H1 (cell line): ENCODE results near the gene CD46.

ENCODE experiments used
- BACH1 ChIP-seq: IDR thresholded peaks from 2 replicates; pipeline ENCODE4 v1.6.1; 2012; ENCODE audit warnings: low read length, improper control_type of control experiment
- HDAC2 ChIP-seq, 2 experiments: fragments of 300-600 bp in 1 of 2; sonication (generic) in 1 of 2; IDR thresholded peaks; 2 replicates each; pipeline ENCODE4 v1.6.1; 2011 to 2012; ENCODE audit warnings: low read depth in 2 of 2, low read length in 2 of 2, mild to moderate bottlenecking in 2 of 2, moderate library complexity in 2 of 2, borderline replicate concordance in 1 of 2, inconsistent platforms in 1 of 2
- POLR2A ChIP-seq, 2 experiments: IDR thresholded peaks; 1 replicate in 1 of 2; 2 replicates in 1 of 2; pipeline ENCODE4 v1.6.1; 2011; ENCODE audit warnings: low read depth in 2 of 2, low read length in 2 of 2, mild to moderate bottlenecking in 2 of 2; ENCODE audit errors: control extremely low read depth in 1 of 2
- POLR2AphosphoS5 ChIP-seq: IDR thresholded peaks from 2 replicates; pipeline ENCODE4 v1.6.1; 2011; ENCODE audit warnings: low read depth, low read length
- RAD21 ChIP-seq, 2 experiments: IDR thresholded peaks in 1 of 2; conservative IDR thresholded peaks in 1 of 2; 2 replicates each; pipeline ENCODE4 v1.6.1; 2011; ENCODE audit warnings: low read depth in 2 of 2, low read length in 2 of 2, improper control_type of control experiment in 1 of 2, inconsistent platforms in 1 of 2, mild to moderate bottlenecking in 1 of 2, moderate library complexity in 1 of 2
- RFX5 ChIP-seq: IDR thresholded peaks from 2 replicates; pipeline ENCODE4 v1.6.1; 2011; ENCODE audit warnings: low read depth, low read length, improper control_type of control experiment, borderline replicate concordance
- SP1 ChIP-seq: IDR thresholded peaks from 2 replicates; pipeline ENCODE4 v1.6.1; 2011; ENCODE audit warnings: low read depth, low read length
- TEAD4 ChIP-seq: IDR thresholded peaks from 2 replicates; pipeline ENCODE4 v1.6.1; 2012; ENCODE audit warnings: low read depth, low read length, inconsistent platforms, mixed read lengths
- TF ChIP-seq, protein P1 (sequence below): IDR thresholded peaks from 2 replicates; pipeline ENCODE4 v1.6.1; 2011; ENCODE audit warnings: low read length, improper control_type of control experiment
- TF ChIP-seq, protein P2 (sequence below), 3 experiments: IDR thresholded peaks; 1 replicate in 2 of 3; 2 replicates in 1 of 3; pipeline versions ENCODE4 v1.5.1 to v1.6.1; 2011; ENCODE audit warnings: low read length in 3 of 3, mild to moderate bottlenecking in 3 of 3, inconsistent platforms in 2 of 3, low read depth in 1 of 3, moderate library complexity in 1 of 3; ENCODE audit not compliant: insufficient read depth in 1 of 3; ENCODE audit errors: control extremely low read depth in 1 of 3
- TF ChIP-seq, protein P3 (sequence below): IDR thresholded peaks from 2 replicates; pipeline ENCODE4 v1.6.1; 2012; ENCODE audit warnings: low read length, inconsistent platforms

DNA sequence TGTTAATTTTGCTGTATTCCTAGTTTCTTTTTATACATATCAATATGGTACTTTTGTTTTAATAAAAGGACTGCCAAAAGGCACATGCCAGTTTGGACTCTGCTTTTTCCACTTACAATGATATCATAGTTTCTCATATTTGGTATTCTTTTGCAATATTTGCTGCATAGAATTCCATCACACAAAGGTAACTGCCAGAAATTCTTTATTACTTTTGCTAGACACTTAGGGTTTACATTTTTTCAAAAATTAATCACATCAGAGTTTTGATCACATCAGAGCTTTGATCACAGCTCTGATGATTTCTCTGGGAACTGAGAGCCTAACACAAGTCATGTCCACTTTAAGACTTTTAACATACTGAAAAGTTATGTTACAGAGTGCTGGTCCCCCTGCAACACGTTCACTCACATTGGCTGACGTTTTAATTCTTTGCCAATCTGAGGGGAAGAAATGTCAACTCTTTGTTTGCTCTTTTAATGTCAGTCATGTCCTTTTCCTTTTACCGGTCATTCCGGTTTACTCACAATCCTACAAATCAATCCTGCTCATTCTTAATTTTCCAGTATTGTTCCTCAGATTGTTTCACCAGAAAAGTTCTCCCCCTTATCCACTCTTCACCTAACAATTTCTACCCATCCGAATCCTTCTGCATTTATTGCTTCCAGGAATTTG, 1.1 kb upstream of the CD46 start:
- TF ChIP-seq, protein P1, sequence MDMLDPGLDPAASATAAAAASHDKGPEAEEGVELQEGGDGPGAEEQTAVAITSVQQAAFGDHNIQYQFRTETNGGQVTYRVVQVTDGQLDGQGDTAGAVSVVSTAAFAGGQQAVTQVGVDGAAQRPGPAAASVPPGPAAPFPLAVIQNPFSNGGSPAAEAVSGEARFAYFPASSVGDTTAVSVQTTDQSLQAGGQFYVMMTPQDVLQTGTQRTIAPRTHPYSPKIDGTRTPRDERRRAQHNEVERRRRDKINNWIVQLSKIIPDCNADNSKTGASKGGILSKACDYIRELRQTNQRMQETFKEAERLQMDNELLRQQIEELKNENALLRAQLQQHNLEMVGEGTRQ, result no peak
- TF ChIP-seq RAD21 (IDR thresholded peaks at IDR 0.05 in 1 of 2, conservative IDR thresholded peaks at IDR 0.05 in 1 of 2; ENCODE audit: low read depth in 2 of 2, low read length in 2 of 2) (no peak), BACH1 (no peak), POLR2A (IDR thresholded peaks at IDR 0.05; ENCODE audit: control extremely low read depth in 1 of 2, low read depth in 2 of 2, low read length in 2 of 2) (no peak), RFX5 (no peak), SP1 (no peak), TEAD4 (no peak), POLR2AphosphoS5 (no peak), HDAC2 (IDR thresholded peaks at IDR 0.05; ENCODE audit: borderline replicate concordance in 1 of 2, low read depth in 2 of 2, low read length in 2 of 2) (no peak)
- TF ChIP-seq, protein P2, sequence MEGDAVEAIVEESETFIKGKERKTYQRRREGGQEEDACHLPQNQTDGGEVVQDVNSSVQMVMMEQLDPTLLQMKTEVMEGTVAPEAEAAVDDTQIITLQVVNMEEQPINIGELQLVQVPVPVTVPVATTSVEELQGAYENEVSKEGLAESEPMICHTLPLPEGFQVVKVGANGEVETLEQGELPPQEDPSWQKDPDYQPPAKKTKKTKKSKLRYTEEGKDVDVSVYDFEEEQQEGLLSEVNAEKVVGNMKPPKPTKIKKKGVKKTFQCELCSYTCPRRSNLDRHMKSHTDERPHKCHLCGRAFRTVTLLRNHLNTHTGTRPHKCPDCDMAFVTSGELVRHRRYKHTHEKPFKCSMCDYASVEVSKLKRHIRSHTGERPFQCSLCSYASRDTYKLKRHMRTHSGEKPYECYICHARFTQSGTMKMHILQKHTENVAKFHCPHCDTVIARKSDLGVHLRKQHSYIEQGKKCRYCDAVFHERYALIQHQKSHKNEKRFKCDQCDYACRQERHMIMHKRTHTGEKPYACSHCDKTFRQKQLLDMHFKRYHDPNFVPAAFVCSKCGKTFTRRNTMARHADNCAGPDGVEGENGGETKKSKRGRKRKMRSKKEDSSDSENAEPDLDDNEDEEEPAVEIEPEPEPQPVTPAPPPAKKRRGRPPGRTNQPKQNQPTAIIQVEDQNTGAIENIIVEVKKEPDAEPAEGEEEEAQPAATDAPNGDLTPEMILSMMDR (IDR thresholded peaks at IDR 0.05; ENCODE audit: control extremely low read depth in 1 of 3, insufficient read depth in 1 of 3, low read depth in 1 of 3, low read length in 3 of 3), result no peak
- TF ChIP-seq, protein P3, sequence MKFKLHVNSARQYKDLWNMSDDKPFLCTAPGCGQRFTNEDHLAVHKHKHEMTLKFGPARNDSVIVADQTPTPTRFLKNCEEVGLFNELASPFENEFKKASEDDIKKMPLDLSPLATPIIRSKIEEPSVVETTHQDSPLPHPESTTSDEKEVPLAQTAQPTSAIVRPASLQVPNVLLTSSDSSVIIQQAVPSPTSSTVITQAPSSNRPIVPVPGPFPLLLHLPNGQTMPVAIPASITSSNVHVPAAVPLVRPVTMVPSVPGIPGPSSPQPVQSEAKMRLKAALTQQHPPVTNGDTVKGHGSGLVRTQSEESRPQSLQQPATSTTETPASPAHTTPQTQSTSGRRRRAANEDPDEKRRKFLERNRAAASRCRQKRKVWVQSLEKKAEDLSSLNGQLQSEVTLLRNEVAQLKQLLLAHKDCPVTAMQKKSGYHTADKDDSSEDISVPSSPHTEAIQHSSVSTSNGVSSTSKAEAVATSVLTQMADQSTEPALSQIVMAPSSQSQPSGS, result no peak
